NT2/D1 (cell line): ENCODE results near the gene SFXN5.

Experiments
- SUZ12 ChIP-seq: IDR thresholded peaks from 2 replicates; pipeline ENCODE4 v1.6.1; 2011; ENCODE audit not compliant: insufficient read length, insufficient read depth; ENCODE audit errors: extremely low read depth
- YY1 ChIP-seq: IDR thresholded peaks from 2 replicates; pipeline ENCODE4 v1.6.1; 2011; ENCODE audit not compliant: insufficient read length, insufficient read depth
- ZNF274 ChIP-seq: IDR thresholded peaks from 2 replicates; pipeline ENCODE4 v1.6.1; 2011; ENCODE audit warnings: mild to moderate bottlenecking, low read depth, low read length

GRCh38 chr2:72933207-72933606 lies 138.3 kb downstream of the SFXN5 start:
- TF ChIP-seq ZNF274 (no peak), YY1 (no peak), SUZ12 (no peak)
